GM18519 (cell line): ENCODE measurements around the gene PRPF6.
"Not testable (repeated sequence)": the region's sequence is repeated elsewhere in the genome, so short reads cannot be mapped to it uniquely, and the experiment has no call there.

ENCODE experiments used
- ATAC-seq: cut with Tn5 transposase; IDR thresholded peaks from one replicate; pipeline ENCODE4 v1.9.1; 2021; ENCODE audit warnings: mild to moderate bottlenecking, moderate library complexity; ENCODE audit not compliant: unreplicated experiment, low FRiP score

PRPF6 gene

GRCh38 chr20:63960654-63961621, 20.0 kb upstream of the PRPF6 start:
- ATAC-seq: not testable (repeated sequence)

GRCh38 chr20:63961664-63962425, 19.1 kb upstream of the PRPF6 start:
- no peak for ATAC-seq

- ATAC-seq: no peak
These were observed 18.2 kb upstream of the PRPF6 start for GRCh38 chr20:63962426-63963347.

GRCh38 chr20:63963348-63963741, 17.6 kb upstream of the PRPF6 start:
- no peak for ATAC-seq

- no peak for ATAC-seq
These were observed 17.1 kb upstream of the PRPF6 start for GRCh38 chr20:63963784-63964301.

- no peak for ATAC-seq
These were observed 16.5 kb upstream of the PRPF6 start for GRCh38 chr20:63964412-63964811.

- ATAC-seq: no peak
These were observed 14.6 kb upstream of the PRPF6 start for GRCh38 chr20:63966172-63966943.

GRCh38 chr20:63966944-63967322, 14.0 kb upstream of the PRPF6 start:
- ATAC-seq: no peak

- no peak for ATAC-seq
These were observed 13.4 kb upstream of the PRPF6 start for GRCh38 chr20:63967330-63968135.

GRCh38 chr20:63968136-63968927, 12.6 kb upstream of the PRPF6 start:
- no peak for ATAC-seq

GRCh38 chr20:63968928-63969760, 11.8 kb upstream of the PRPF6 start:
- ATAC-seq: no peak

- no peak for ATAC-seq
These were observed 10.9 kb upstream of the PRPF6 start, which contains the start of gene ZNF512B for GRCh38 chr20:63969838-63970713. ZNF512B (minus strand) TSS chr20:63969930; CDS start chr20:63967950, 1,980 bp downstream.

GRCh38 chr20:63970714-63971431, 10.1 kb upstream of the PRPF6 start:
- no peak for ATAC-seq

- ATAC-seq: not testable (repeated sequence)
These were observed 9.0 kb upstream of the PRPF6 start for GRCh38 chr20:63971960-63972311.
